Hematopoietic multipotent progenitor cell treated with erythropoietin and hydrocortisone succinate and interleukin-3 and kit ligand, for 17 days (in vitro differentiated cells): ENCODE results near the gene EIF1.

Experiments
- DNase-seq: peaks from one replicate; pipeline ENCODE4 v3.0.0-alpha.2; 2015; ENCODE audit warnings: low spot score

The EIF1 gene

GRCh38 chr17:41736983-41737679 lies 48.4 kb downstream of the EIF1 start:
- DNase-seq, result no peak

- no peak for DNase-seq
Observed at GRCh38 chr17:41737680-41738023, 49.0 kb downstream of the EIF1 start.

- DNase-seq, result peak; percentile 77
Observed at GRCh38 chr17:41738077-41738800, 49.6 kb downstream of the EIF1 start.

GRCh38 chr17:41738801-41739112 lies 50.1 kb downstream of the EIF1 start:
- no peak for DNase-seq

- no peak for DNase-seq
Observed at GRCh38 chr17:41739661-41740352, 51.1 kb downstream of the EIF1 start.

GRCh38 chr17:41740506-41740905 lies 51.8 kb downstream of the EIF1 start:
- DNase-seq, result no peak

- DNase-seq, result no peak
Observed at GRCh38 chr17:41741709-41742108, 53.0 kb downstream of the EIF1 start.
